Measurements from ENCODE around the gene ITGAE. TPM values are rescaled to one million over a fixed set of nuclear protein-coding genes. Genes with fewer than 3 reads are reported as not detected.
"Not testable (repeated sequence)": the region's sequence is repeated elsewhere in the genome, so short reads cannot be mapped to it uniquely, and the experiment has no call there.

Gene ITGAE
- total RNA-seq, 2 donors from 2014 or later: 62.1 to 86.3 TPM

- Mint-ChIP-seq H3K36me3 (ENCODE audit: insufficient read depth in 2 of 2) (peaks cover 0 to 1% of the 10 kb centered on the region in 2 donors), H3K4me3 (peak overlapping the region in 1 of 2 donors; percentile 34), H3K27me3 (ENCODE audit: low read depth) (peaks cover 2% of the 10 kb centered on the region), H3K4me1 (ENCODE audit: low read depth) (peaks cover 45% of the 10 kb centered on the region), H3K9me3 (no peaks in the 10 kb centered on the region), H3K27ac (no peak overlapping the region)
- ATAC-seq (replicated peaks in 1 of 2) (no peak), DNase-seq (no peak)
Observed at GRCh38 chr17:3798273-3799180, 2.5 kb downstream of the ITGAE start.

- peak in 1 of 2 donors; percentile 18 for DNase-seq
- H3K9me3 Mint-ChIP-seq: no peaks in the 10 kb centered on the region
- H3K27ac Mint-ChIP-seq: no peak overlapping the region
- H3K4me3 Mint-ChIP-seq: peak overlapping the region; percentile 59 to 66
- peak; percentile 16 to 39 for ATAC-seq (replicated peaks in 1 of 2)
- peaks cover 59% of the 10 kb centered on the region for H3K4me1 Mint-ChIP-seq (ENCODE audit: low read depth)
- H3K27me3 Mint-ChIP-seq (ENCODE audit: low read depth): peaks cover 16% of the 10 kb centered on the region
- H3K36me3 Mint-ChIP-seq (ENCODE audit: insufficient read depth in 2 of 2): no peaks in the 10 kb centered on the region
Observed at GRCh38 chr17:3796822-3797170, 4.2 kb downstream of the ITGAE start.

- peak overlapping the region; percentile 30 for H3K27ac Mint-ChIP-seq
- peak; percentile 78 to 84 for ATAC-seq (replicated peaks in 1 of 2)
- peak overlapping the region; percentile 59 to 66 for H3K4me3 Mint-ChIP-seq
- peaks cover 64% of the 10 kb centered on the region for H3K4me1 Mint-ChIP-seq (ENCODE audit: low read depth)
- H3K9me3 Mint-ChIP-seq: no peaks in the 10 kb centered on the region
- peaks cover 16% of the 10 kb centered on the region for H3K27me3 Mint-ChIP-seq (ENCODE audit: low read depth)
- peak; percentile 87 to 93 for DNase-seq
- no peaks in the 10 kb centered on the region for H3K36me3 Mint-ChIP-seq (ENCODE audit: insufficient read depth in 2 of 2)
Observed at GRCh38 chr17:3796110-3796821, 4.7 kb downstream of the ITGAE start.

GRCh38 chr17:3795390-3796102 lies 5.4 kb downstream of the ITGAE start:
- peaks cover 69% of the 10 kb centered on the region for H3K4me1 Mint-ChIP-seq (ENCODE audit: low read depth)
- ATAC-seq (replicated peaks in 1 of 2) (peak in 1 of 2 donors; percentile 3), DNase-seq (no peak)
- H3K27me3 Mint-ChIP-seq (ENCODE audit: low read depth): peaks cover 16% of the 10 kb centered on the region
- H3K36me3 Mint-ChIP-seq (ENCODE audit: insufficient read depth in 2 of 2): peaks cover 0 to under 1% of the 10 kb centered on the region in 2 donors
- H3K9me3 Mint-ChIP-seq: no peaks in the 10 kb centered on the region
- H3K27ac Mint-ChIP-seq: peak overlapping the region; percentile 17
- H3K4me3 Mint-ChIP-seq: peak overlapping the region; percentile 66 to 76

GRCh38 chr17:3794557-3795389 lies 6.2 kb downstream of the ITGAE start:
- DNase-seq: peak; percentile 65 to 73

GRCh38 chr17:3794152-3794551 lies 6.8 kb downstream of the ITGAE start:
- H3K4me3 Mint-ChIP-seq; DNase-seq; H3K9me3 Mint-ChIP-seq; ATAC-seq (replicated peaks in 1 of 2); H3K36me3 Mint-ChIP-seq (ENCODE audit: insufficient read depth in 2 of 2); H3K27ac Mint-ChIP-seq: not testable (repeated sequence)
- peaks cover 29% of the 10 kb centered on the region for H3K27me3 Mint-ChIP-seq (ENCODE audit: low read depth)
- H3K4me1 Mint-ChIP-seq (ENCODE audit: low read depth): peaks cover 83% of the 10 kb centered on the region

More at GRCh38 chr17:3794557-3795389, 6.2 kb downstream of the ITGAE start:
- Mint-ChIP-seq H3K27ac (peak overlapping the region; percentile 17), H3K27me3 (ENCODE audit: low read depth) (peaks cover 24% of the 10 kb centered on the region), H3K4me1 (ENCODE audit: low read depth) (peaks cover 77% of the 10 kb centered on the region), H3K36me3 (ENCODE audit: insufficient read depth in 2 of 2) (peaks cover 2 to 4% of the 10 kb centered on the region in 2 donors), H3K4me3 (peak overlapping the region; percentile 66 to 76), H3K9me3 (no peaks in the 10 kb centered on the region)
- ATAC-seq (replicated peaks in 1 of 2): peak; percentile 69 to 73

- not testable (repeated sequence) for H3K36me3 Mint-ChIP-seq (ENCODE audit: insufficient read depth in 2 of 2); H3K27ac Mint-ChIP-seq; DNase-seq; H3K4me3 Mint-ChIP-seq; ATAC-seq (replicated peaks in 1 of 2); H3K9me3 Mint-ChIP-seq
- Mint-ChIP-seq H3K4me1 (ENCODE audit: low read depth) (peaks cover 75% of the 10 kb centered on the region), H3K27me3 (ENCODE audit: low read depth) (peaks cover 29% of the 10 kb centered on the region)
Observed at GRCh38 chr17:3793258-3793657, 7.7 kb downstream of the ITGAE start.

GRCh38 chr17:3792481-3792880 lies 8.5 kb downstream of the ITGAE start:
- Mint-ChIP-seq H3K4me1 (ENCODE audit: low read depth) (peaks cover 69% of the 10 kb centered on the region), H3K27ac (peak overlapping the region; percentile 6), H3K27me3 (ENCODE audit: low read depth) (peaks cover 29% of the 10 kb centered on the region), H3K9me3 (no peaks in the 10 kb centered on the region), H3K4me3 (no peak overlapping the region), H3K36me3 (ENCODE audit: insufficient read depth in 2 of 2) (peaks cover 2 to 4% of the 10 kb centered on the region in 2 donors)
- ATAC-seq (replicated peaks in 1 of 2) (no peak), DNase-seq (no peak)

GRCh38 chr17:3788200-3788599 lies 12.8 kb downstream of the ITGAE start:
- Mint-ChIP-seq H3K27ac (no peak overlapping the region), H3K4me3 (no peak overlapping the region), H3K4me1 (ENCODE audit: low read depth) (peaks cover 39% of the 10 kb centered on the region), H3K36me3 (ENCODE audit: insufficient read depth in 2 of 2) (peaks cover 2 to 4% of the 10 kb centered on the region in 2 donors), H3K27me3 (ENCODE audit: low read depth) (peaks cover 33% of the 10 kb centered on the region), H3K9me3 (no peaks in the 10 kb centered on the region)
- ATAC-seq (replicated peaks in 1 of 2) (no peak), DNase-seq (no peak)

GRCh38 chr17:3785323-3785722 lies 15.7 kb downstream of the ITGAE start:
- H3K27me3 Mint-ChIP-seq (ENCODE audit: low read depth): peaks cover 20% of the 10 kb centered on the region
- H3K9me3 Mint-ChIP-seq; DNase-seq; H3K4me3 Mint-ChIP-seq; ATAC-seq (replicated peaks in 1 of 2); H3K36me3 Mint-ChIP-seq (ENCODE audit: insufficient read depth in 2 of 2); H3K27ac Mint-ChIP-seq: not testable (repeated sequence)
- H3K4me1 Mint-ChIP-seq (ENCODE audit: low read depth): peaks cover 16% of the 10 kb centered on the region

GRCh38 chr17:3782751-3783150 lies 18.2 kb downstream of the ITGAE start:
- Mint-ChIP-seq H3K27ac (no peak overlapping the region), H3K27me3 (ENCODE audit: low read depth) (peaks cover 9% of the 10 kb centered on the region), H3K36me3 (ENCODE audit: insufficient read depth in 2 of 2) (no peaks in the 10 kb centered on the region), H3K4me1 (ENCODE audit: low read depth) (peaks cover 4% of the 10 kb centered on the region), H3K4me3 (no peak overlapping the region), H3K9me3 (no peaks in the 10 kb centered on the region)
- no peak for DNase-seq
- ATAC-seq (replicated peaks in 1 of 2): no peak

GRCh38 chr17:3780986-3781385 lies 20.0 kb downstream of the ITGAE start:
- Mint-ChIP-seq H3K36me3 (ENCODE audit: insufficient read depth in 2 of 2) (no peaks in the 10 kb centered on the region), H3K27me3 (ENCODE audit: low read depth) (peaks cover 9% of the 10 kb centered on the region), H3K27ac (no peak overlapping the region), H3K4me3 (no peak overlapping the region), H3K9me3 (no peaks in the 10 kb centered on the region), H3K4me1 (ENCODE audit: low read depth) (no peaks in the 10 kb centered on the region)
- ATAC-seq (replicated peaks in 1 of 2): no peak
- DNase-seq: no peak
